OCI-LY3 (cell line): ENCODE measurements around the gene BEAN1.
"Not testable (repeated sequence)": the region's sequence is repeated elsewhere in the genome, so short reads cannot be mapped to it uniquely, and the experiment has no call there.

Experiments
- H2AFZ ChIP-seq: fragments of 200-600, 300-600 bp; shearing (Covaris generic); 2 replicates; pipeline ENCODE4 v1.6.0; 2014; ENCODE audit warnings: antibody characterized with exemption, low read depth, low read length
- H3K27ac ChIP-seq: fragments of 200-600, 300-600 bp; sonication (generic); 2 replicates; pipeline ENCODE4 v1.5.1; 2014; ENCODE audit warnings: mild to moderate bottlenecking, low read length, moderate library complexity, mixed read lengths
- H3K27me3 ChIP-seq: fragments of 200-600, 300-600 bp; sonication (generic); 2 replicates; pipeline ENCODE4 v1.6.1; 2014; ENCODE audit warnings: low read depth, low read length, mixed read lengths
- H3K36me3 ChIP-seq: fragments of 200-600, 300-600 bp; sonication (generic); replicated peaks from 2 replicates; pipeline ENCODE3; 2014; ENCODE audit warnings: low read depth, low read length, mixed read lengths
- H3K4me1 ChIP-seq: fragments of 300-600, 200-600 bp; sonication (generic); 2 replicates; pipeline ENCODE4 v1.6.1; 2014; ENCODE audit warnings: low read length, mixed read lengths
- H3K4me2 ChIP-seq: fragments of 200-600, 300-600 bp; sonication (generic); 2 replicates; pipeline ENCODE4 v1.6.1; 2014; ENCODE audit warnings: low read length, mixed read lengths
- H3K4me3 ChIP-seq: fragments of 300-600, 200-600 bp; sonication (generic); 2 replicates; pipeline ENCODE4 v1.5.1; 2014; ENCODE audit warnings: antibody characterized with exemption, mild to moderate bottlenecking, low read length, moderate library complexity
- H3K79me2 ChIP-seq: fragments of 300-600, 200-600 bp; shearing (Covaris generic); 2 replicates; pipeline ENCODE4 v1.6.1; 2014; ENCODE audit warnings: mild to moderate bottlenecking, low read length, mixed read lengths
- H3K9ac ChIP-seq: fragments of 300-600, 200-600 bp; shearing (Covaris generic); 2 replicates; pipeline ENCODE4 v1.6.0; 2014; ENCODE audit warnings: mild to moderate bottlenecking, low read length, moderate library complexity
- H3K9me3 ChIP-seq: fragments of 200-600, 300-600 bp; shearing (Covaris generic); 2 replicates; pipeline ENCODE4 v1.6.1; 2014; ENCODE audit warnings: low read length, mixed read lengths; ENCODE audit not compliant: insufficient read depth
- H4K20me1 ChIP-seq: fragments of 200-600, 300-600 bp; sonication (generic); 2 replicates; pipeline ENCODE4 v1.6.1; 2016; ENCODE audit warnings: low read length, mixed read lengths; ENCODE audit not compliant: insufficient read depth
- CTCF ChIP-seq: fragments of 200-600, 300-600 bp; sonication (generic); IDR thresholded peaks from 2 replicates; pipeline ENCODE4 v1.5.1; 2014; ENCODE audit warnings: antibody characterized with exemption, low read length, low read depth
- EZH2phosphoT487 ChIP-seq: fragments of 200-600 bp; shearing (Covaris generic); IDR thresholded peaks from 2 replicates; pipeline ENCODE4 v1.6.1; 2018; ENCODE audit warnings: antibody characterized with exemption, mixed run types, low read depth

The BEAN1 gene

GRCh38 chr16:66493490-66494401 is 66.7 kb downstream of the BEAN1 start:
- TF ChIP-seq CTCF, result no peak
- no peak for TF ChIP-seq EZH2phosphoT487
- no peaks in the 10 kb centered on the region for H3K36me3 ChIP-seq
- H3K4me3 ChIP-seq, result no peak overlapping the region
- H3K79me2 ChIP-seq, result no peaks in the 10 kb centered on the region
- 0 out of 2 replicates have a peak, but pooled peaks cover 6% of the 10 kb centered on the region for H3K27me3 ChIP-seq
- no peak overlapping the region for H3K27ac ChIP-seq
- no peak overlapping the region for H2AFZ ChIP-seq
- H3K9me3 ChIP-seq, result no peaks in the 10 kb centered on the region
- H4K20me1 ChIP-seq, result no peaks in the 10 kb centered on the region
- no peak overlapping the region for H3K9ac ChIP-seq
- H3K4me1 ChIP-seq, result no peaks in the 10 kb centered on the region
- H3K4me2 ChIP-seq, result no peak overlapping the region

- Histone ChIP-seq H3K4me2 (no peak overlapping the region), H3K79me2 (no peaks in the 10 kb centered on the region), H3K9ac (no peak overlapping the region), H3K27ac (no peak overlapping the region), H4K20me1 (no peaks in the 10 kb centered on the region), H2AFZ (no peak overlapping the region), H3K4me1 (no peaks in the 10 kb centered on the region), H3K9me3 (no peaks in the 10 kb centered on the region), H3K27me3 (0 out of 2 replicates have a peak, but pooled peaks cover 6% of the 10 kb centered on the region), H3K4me3 (no peak overlapping the region), H3K36me3 (no peaks in the 10 kb centered on the region)
- TF ChIP-seq CTCF (no peak), EZH2phosphoT487 (no peak)
Measured at GRCh38 chr16:66494916-66495315, 67.8 kb downstream of the BEAN1 start.

GRCh38 chr16:66495440-66495839 is 68.3 kb downstream of the BEAN1 start:
- Histone ChIP-seq H3K79me2 (no peaks in the 10 kb centered on the region), H3K4me1 (no peaks in the 10 kb centered on the region), H3K36me3 (no peaks in the 10 kb centered on the region), H3K27ac (no peak overlapping the region), H3K9ac (no peak overlapping the region), H3K4me2 (no peak overlapping the region), H3K27me3 (0 out of 2 replicates have a peak, but pooled peaks cover 6% of the 10 kb centered on the region), H4K20me1 (no peaks in the 10 kb centered on the region), H3K9me3 (no peaks in the 10 kb centered on the region), H3K4me3 (no peak overlapping the region), H2AFZ (no peak overlapping the region)
- TF ChIP-seq CTCF (no peak), EZH2phosphoT487 (no peak)

GRCh38 chr16:66496226-66496625 is 69.1 kb downstream of the BEAN1 start:
- H3K9me3 ChIP-seq, H4K20me1 ChIP-seq, H3K9ac ChIP-seq, H3K4me1 ChIP-seq, H3K79me2 ChIP-seq, H3K4me2 ChIP-seq, H3K4me3 ChIP-seq, H3K27ac ChIP-seq, H3K36me3 ChIP-seq, H3K27me3 ChIP-seq, H2AFZ ChIP-seq: not testable (repeated sequence)

GRCh38 chr16:66497921-66498320 is 70.8 kb downstream of the BEAN1 start:
- H3K9me3 ChIP-seq, H3K27ac ChIP-seq, H3K79me2 ChIP-seq, H3K9ac ChIP-seq, H3K4me2 ChIP-seq, H3K27me3 ChIP-seq, H4K20me1 ChIP-seq, H3K4me3 ChIP-seq, H3K4me1 ChIP-seq, H3K36me3 ChIP-seq, H2AFZ ChIP-seq: not testable (repeated sequence)

- H3K9me3 ChIP-seq, H3K27ac ChIP-seq, H3K36me3 ChIP-seq, H3K9ac ChIP-seq, H3K4me2 ChIP-seq, H3K79me2 ChIP-seq, H4K20me1 ChIP-seq, H2AFZ ChIP-seq, H3K4me3 ChIP-seq, H3K4me1 ChIP-seq, H3K27me3 ChIP-seq: not testable (repeated sequence)
Measured at GRCh38 chr16:66501563-66501962, 74.5 kb downstream of the BEAN1 start.
